ENCODE data around the gene KCNE4. TPM values are rescaled to one million over a fixed set of nuclear protein-coding genes. Genes with fewer than 3 reads are reported as not detected.

KCNE4 gene
- total RNA-seq, 1 donor from 2014 or later: 0.27 TPM

- peaks cover 2% of the 10 kb centered on the region for H3K36me3 Mint-ChIP-seq (ENCODE audit: low read depth, unreplicated experiment)
- H3K27ac Mint-ChIP-seq (ENCODE audit: unreplicated experiment): peak overlapping the region; percentile 98
- Histone ChIP-seq H2AFZ (ENCODE audit: low read depth, low read length) (peak overlapping the region; percentile 29), H3K27me3 (ENCODE audit: insufficient read depth, low read length) (no peaks in the 10 kb centered on the region), H3K4me2 (ENCODE audit: low read length) (peak overlapping the region; percentile 33), H3K27ac (ENCODE audit: low read depth, low read length) (peak overlapping the region; percentile 66), H3K79me2 (ENCODE audit: insufficient read depth, low read length) (no peaks in the 10 kb centered on the region), H3K4me1 (ENCODE audit: insufficient read depth, low read length) (peaks cover 10% of the 10 kb centered on the region), H3K36me3 (ENCODE audit: insufficient read depth, low read length) (no peaks in the 10 kb centered on the region), H4K20me1 (ENCODE audit: insufficient read depth, low read length) (no peaks in the 10 kb centered on the region), H3K9ac (ENCODE audit: low read length) (peak overlapping the region; percentile 38), H3K9me3 (ENCODE audit: insufficient read depth, low read depth, low read length) (no peaks in the 10 kb centered on the region), H3K4me3 (ENCODE audit: insufficient read depth, low read depth, low read length) (no peak overlapping the region)
- DNase-seq (ENCODE audit: low read depth): peak; percentile 98
- no peak overlapping the region for H3K4me3 Mint-ChIP-seq (ENCODE audit: unreplicated experiment)
- TF ChIP-seq EZH2 (IDR thresholded peaks at IDR 0.05; ENCODE audit: insufficient read depth, low read length): no peak
- TF ChIP-seq, protein P1, sequence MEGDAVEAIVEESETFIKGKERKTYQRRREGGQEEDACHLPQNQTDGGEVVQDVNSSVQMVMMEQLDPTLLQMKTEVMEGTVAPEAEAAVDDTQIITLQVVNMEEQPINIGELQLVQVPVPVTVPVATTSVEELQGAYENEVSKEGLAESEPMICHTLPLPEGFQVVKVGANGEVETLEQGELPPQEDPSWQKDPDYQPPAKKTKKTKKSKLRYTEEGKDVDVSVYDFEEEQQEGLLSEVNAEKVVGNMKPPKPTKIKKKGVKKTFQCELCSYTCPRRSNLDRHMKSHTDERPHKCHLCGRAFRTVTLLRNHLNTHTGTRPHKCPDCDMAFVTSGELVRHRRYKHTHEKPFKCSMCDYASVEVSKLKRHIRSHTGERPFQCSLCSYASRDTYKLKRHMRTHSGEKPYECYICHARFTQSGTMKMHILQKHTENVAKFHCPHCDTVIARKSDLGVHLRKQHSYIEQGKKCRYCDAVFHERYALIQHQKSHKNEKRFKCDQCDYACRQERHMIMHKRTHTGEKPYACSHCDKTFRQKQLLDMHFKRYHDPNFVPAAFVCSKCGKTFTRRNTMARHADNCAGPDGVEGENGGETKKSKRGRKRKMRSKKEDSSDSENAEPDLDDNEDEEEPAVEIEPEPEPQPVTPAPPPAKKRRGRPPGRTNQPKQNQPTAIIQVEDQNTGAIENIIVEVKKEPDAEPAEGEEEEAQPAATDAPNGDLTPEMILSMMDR (IDR thresholded peaks at IDR 0.05; ENCODE audit: insufficient read depth, low read depth, low read length): no peak
- H3K4me1 Mint-ChIP-seq (ENCODE audit: low read depth, unreplicated experiment): peaks cover 37% of the 10 kb centered on the region
- H3K27me3 Mint-ChIP-seq (ENCODE audit: low read depth, unreplicated experiment): no peaks in the 10 kb centered on the region
- FAIRE-seq: peak; percentile 98
- H3K9me3 Mint-ChIP-seq (ENCODE audit: unreplicated experiment): peaks cover 16% of the 10 kb centered on the region
These were observed 24.6 kb downstream of the KCNE4 start for GRCh38 chr2:223076573-223076972.

GRCh38 chr2:223078482-223078881, 26.5 kb downstream of the KCNE4 start:
- no peak overlapping the region for H3K4me3 Mint-ChIP-seq (ENCODE audit: unreplicated experiment)
- TF ChIP-seq EZH2 (IDR thresholded peaks at IDR 0.05; ENCODE audit: insufficient read depth, low read length): no peak
- TF ChIP-seq, protein P1 (IDR thresholded peaks at IDR 0.05; ENCODE audit: insufficient read depth, low read depth, low read length): no peak
- peaks cover 32% of the 10 kb centered on the region for H3K4me1 Mint-ChIP-seq (ENCODE audit: low read depth, unreplicated experiment)
- Histone ChIP-seq H4K20me1 (ENCODE audit: insufficient read depth, low read length) (no peaks in the 10 kb centered on the region), H3K9ac (ENCODE audit: low read length) (no peak overlapping the region), H3K27me3 (ENCODE audit: insufficient read depth, low read length) (no peaks in the 10 kb centered on the region), H3K4me1 (ENCODE audit: insufficient read depth, low read length) (peaks cover 10% of the 10 kb centered on the region), H3K4me2 (ENCODE audit: low read length) (no peak overlapping the region), H3K4me3 (ENCODE audit: insufficient read depth, low read depth, low read length) (no peak overlapping the region), H3K9me3 (ENCODE audit: insufficient read depth, low read depth, low read length) (no peaks in the 10 kb centered on the region), H3K79me2 (ENCODE audit: insufficient read depth, low read length) (no peaks in the 10 kb centered on the region), H3K27ac (ENCODE audit: low read depth, low read length) (no peak overlapping the region), H2AFZ (ENCODE audit: low read depth, low read length) (no peak overlapping the region), H3K36me3 (ENCODE audit: insufficient read depth, low read length) (no peaks in the 10 kb centered on the region)
- DNase-seq (ENCODE audit: low read depth): no peak
- H3K27ac Mint-ChIP-seq (ENCODE audit: unreplicated experiment): peak overlapping the region; percentile 16
- peaks cover 2% of the 10 kb centered on the region for H3K36me3 Mint-ChIP-seq (ENCODE audit: low read depth, unreplicated experiment)
- no peak for FAIRE-seq
- H3K27me3 Mint-ChIP-seq (ENCODE audit: low read depth, unreplicated experiment): no peaks in the 10 kb centered on the region
- peaks cover 16% of the 10 kb centered on the region for H3K9me3 Mint-ChIP-seq (ENCODE audit: unreplicated experiment)

GRCh38 chr2:223079378-223079777, 27.4 kb downstream of the KCNE4 start:
- Histone ChIP-seq H3K4me3 (ENCODE audit: insufficient read depth, low read depth, low read length) (no peak overlapping the region), H3K36me3 (ENCODE audit: insufficient read depth, low read length) (no peaks in the 10 kb centered on the region), H3K4me2 (ENCODE audit: low read length) (no peak overlapping the region), H3K27me3 (ENCODE audit: insufficient read depth, low read length) (no peaks in the 10 kb centered on the region), H3K4me1 (ENCODE audit: insufficient read depth, low read length) (peaks cover 10% of the 10 kb centered on the region), H3K9me3 (ENCODE audit: insufficient read depth, low read depth, low read length) (no peaks in the 10 kb centered on the region), H4K20me1 (ENCODE audit: insufficient read depth, low read length) (no peaks in the 10 kb centered on the region), H3K79me2 (ENCODE audit: insufficient read depth, low read length) (no peaks in the 10 kb centered on the region), H3K27ac (ENCODE audit: low read depth, low read length) (no peak overlapping the region), H2AFZ (ENCODE audit: low read depth, low read length) (no peak overlapping the region), H3K9ac (ENCODE audit: low read length) (no peak overlapping the region)
- Mint-ChIP-seq H3K36me3 (ENCODE audit: low read depth, unreplicated experiment) (peaks cover 2% of the 10 kb centered on the region), H3K27ac (ENCODE audit: unreplicated experiment) (no peak overlapping the region), H3K9me3 (ENCODE audit: unreplicated experiment) (peaks cover 14% of the 10 kb centered on the region), H3K27me3 (ENCODE audit: low read depth, unreplicated experiment) (no peaks in the 10 kb centered on the region), H3K4me1 (ENCODE audit: low read depth, unreplicated experiment) (peaks cover 33% of the 10 kb centered on the region), H3K4me3 (ENCODE audit: unreplicated experiment) (no peak overlapping the region)
- DNase-seq (ENCODE audit: low read depth) (no peak), FAIRE-seq (no peak)
- TF ChIP-seq, protein P1 (IDR thresholded peaks at IDR 0.05; ENCODE audit: insufficient read depth, low read depth, low read length): no peak
- no peak for TF ChIP-seq EZH2 (IDR thresholded peaks at IDR 0.05; ENCODE audit: insufficient read depth, low read length)
